Fibroblast of lung (primary cell): ENCODE measurements around the gene POTEF.

Source experiments
- EZH2 ChIP-seq: IDR thresholded peaks from 2 replicates; pipeline ENCODE4 v1.5.1; 2012; ENCODE audit warnings: low read length, control low read depth, mild to moderate bottlenecking; ENCODE audit errors: missing control alignments
- TF ChIP-seq, protein P1 (sequence below), 2 donors: IDR thresholded peaks in 1 of 2; conservative IDR thresholded peaks in 1 of 2; 1 replicate in 1 of 2; 2 replicates in 1 of 2; pipeline ENCODE4 v1.5.1; 2011 to 2012; ENCODE audit warnings: low read length in 2 of 2, control low read depth in 1 of 2, inconsistent platforms in 1 of 2, low read depth in 1 of 2, mild to moderate bottlenecking in 1 of 2

GRCh38 chr2:130169896-130170295 is 40.9 kb upstream of the POTEF start:
- TF ChIP-seq, protein P1, sequence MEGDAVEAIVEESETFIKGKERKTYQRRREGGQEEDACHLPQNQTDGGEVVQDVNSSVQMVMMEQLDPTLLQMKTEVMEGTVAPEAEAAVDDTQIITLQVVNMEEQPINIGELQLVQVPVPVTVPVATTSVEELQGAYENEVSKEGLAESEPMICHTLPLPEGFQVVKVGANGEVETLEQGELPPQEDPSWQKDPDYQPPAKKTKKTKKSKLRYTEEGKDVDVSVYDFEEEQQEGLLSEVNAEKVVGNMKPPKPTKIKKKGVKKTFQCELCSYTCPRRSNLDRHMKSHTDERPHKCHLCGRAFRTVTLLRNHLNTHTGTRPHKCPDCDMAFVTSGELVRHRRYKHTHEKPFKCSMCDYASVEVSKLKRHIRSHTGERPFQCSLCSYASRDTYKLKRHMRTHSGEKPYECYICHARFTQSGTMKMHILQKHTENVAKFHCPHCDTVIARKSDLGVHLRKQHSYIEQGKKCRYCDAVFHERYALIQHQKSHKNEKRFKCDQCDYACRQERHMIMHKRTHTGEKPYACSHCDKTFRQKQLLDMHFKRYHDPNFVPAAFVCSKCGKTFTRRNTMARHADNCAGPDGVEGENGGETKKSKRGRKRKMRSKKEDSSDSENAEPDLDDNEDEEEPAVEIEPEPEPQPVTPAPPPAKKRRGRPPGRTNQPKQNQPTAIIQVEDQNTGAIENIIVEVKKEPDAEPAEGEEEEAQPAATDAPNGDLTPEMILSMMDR (conservative IDR thresholded peaks at IDR 0.05 in 1 of 2, IDR thresholded peaks at IDR 0.05 in 1 of 2; ENCODE audit: low read depth in 1 of 2, low read length in 2 of 2) = no peak
- no peak for TF ChIP-seq EZH2
